ENCODE data around the gene WDR88. TPM values are rescaled to one million over a fixed set of nuclear protein-coding genes. Genes with fewer than 3 reads are reported as not detected.

WDR88 gene
- total and polyA plus RNA-seq, 2 of the 8 experiments (the other 6 are each of a cell fraction or from before 2014, with no cell fraction given), result not detected

GRCh38 chr19:33139165-33139564 is 7.3 kb downstream of the WDR88 start:
- H3K9ac ChIP-seq (replicated peaks in 1 of 4; ENCODE audit: extremely low read depth in 1 of 4, low read depth in 3 of 4, low read length in 3 of 4), result no peak overlapping the region
- H4K20me1 ChIP-seq (replicated peaks in 1 of 2; ENCODE audit: control insufficient read depth in 1 of 2, insufficient read depth in 2 of 2, low read length in 2 of 2), result no peaks in the 10 kb centered on the region
- H3K27me3 ChIP-seq (replicated peaks in 1 of 4; ENCODE audit: control insufficient read depth in 3 of 4, extremely low read depth in 1 of 4, insufficient read depth in 3 of 4, low read length in 3 of 4), result no peaks in the 10 kb centered on the region
- H3K4me3 ChIP-seq (ENCODE audit: extremely low read depth in 1 of 4, insufficient read depth in 2 of 4, low read depth in 3 of 4, low read length in 4 of 4), result no peak overlapping the region
- H2BK20ac ChIP-seq (ENCODE audit: low read length), result no peak overlapping the region
- peak overlapping the region; percentile 53 for H2AFZ ChIP-seq (ENCODE audit: low read length)
- H3K23ac ChIP-seq (ENCODE audit: insufficient read length), result no peak overlapping the region
- no peaks in the 10 kb centered on the region for H3K36me3 ChIP-seq (ENCODE audit: control insufficient read depth in 2 of 4, insufficient read depth in 4 of 4, low read length in 3 of 4)
- no peaks in the 10 kb centered on the region for H3K79me1 ChIP-seq (ENCODE audit: low read depth, low read length)
- peaks cover 0 to 2% (median 0%) of the 10 kb centered on the region in 4 experiments; a peak in 1 of 7 replicates for H3K4me1 ChIP-seq (replicated peaks in 1 of 4; ENCODE audit: control insufficient read depth in 3 of 4, insufficient read depth in 4 of 4, low read length in 3 of 4)
- no peak overlapping the region for H3K18ac ChIP-seq (ENCODE audit: extremely low read depth, low read length)
- H3K14ac ChIP-seq (ENCODE audit: insufficient read length), result no peak overlapping the region
- DNase-seq (ENCODE audit: low read depth in 1 of 2, low spot score in 2 of 2) (no peak), FAIRE-seq (no peak)
- H3K27ac ChIP-seq (ENCODE audit: low read depth, low read length), result no peak overlapping the region
- no peak overlapping the region for H4K5ac ChIP-seq (ENCODE audit: insufficient read length, low read depth, low read length)
- H2BK15ac ChIP-seq (ENCODE audit: low read length), result no peak overlapping the region
- no peak overlapping the region for H3K4ac ChIP-seq (replicated peaks; ENCODE audit: insufficient read length, low read depth, low read length)
- H3K9me3 ChIP-seq (ENCODE audit: insufficient read depth in 2 of 2, low read depth in 1 of 2, low read length in 1 of 2), result no peaks in the 10 kb centered on the region
- ChIA-PET POLR2A (ENCODE audit: partially characterized antibody) (interaction anchor here (2.2 kb wide), 1 partner anchor 38 kb away, joined by 7 read pairs; no protein-coding TSS in a partner anchor), CTCF (ENCODE audit: partially characterized antibody) (interaction anchor here (1.1 to 2.2 kb wide), 4 partner anchors 12 to 53 kb away, joined by 3 to 7 read pairs (median 4); no protein-coding TSS in a partner anchor)
- H2BK120ac ChIP-seq (replicated peaks; ENCODE audit: low read depth, low read length), result no peak overlapping the region
- no peaks in the 10 kb centered on the region for H3K23me2 ChIP-seq (ENCODE audit: low read depth, low read length)
- WGBS, 2 experiments (ENCODE audit: extremely low coverage in 1 of 2, insufficient coverage in 1 of 2, insufficient read length in 1 of 2, insufficient replicate concordance in 2 of 2, low coverage in 1 of 2, low lambda C conversion rate in 2 of 2, missing lambda C conversion rate in 1 of 2), result 70% methylated on average over 4 of the region's 4 CpGs; no CpG with 5 or more reads in 1 of the 2 experiments
- no peak overlapping the region for H4K91ac ChIP-seq (replicated peaks; ENCODE audit: insufficient read length, low read length)
- no peak overlapping the region for H2BK12ac ChIP-seq (ENCODE audit: low read depth, low read length)
- H3K4me2 ChIP-seq (ENCODE audit: insufficient read depth in 1 of 2, low read depth in 2 of 2, low read length in 2 of 2), result no peak overlapping the region
- no peak overlapping the region for H2BK5ac ChIP-seq (ENCODE audit: low read depth, low read length)
- no peaks in the 10 kb centered on the region for H3K79me2 ChIP-seq (ENCODE audit: control insufficient read depth in 1 of 2, insufficient read depth in 2 of 2, low read length in 2 of 2)
- peak overlapping the region; percentile 11; the same call in 1 of the 2 replicates for H4K8ac ChIP-seq (ENCODE audit: extremely low read depth, insufficient read depth, low read length)
- no peak overlapping the region for H2AK5ac ChIP-seq (ENCODE audit: low read depth, low read length)
- no peak overlapping the region for H3K56ac ChIP-seq (replicated peaks; ENCODE audit: insufficient read length, low read depth, low read length)
- TF ChIP-seq POLR2AphosphoS5 (IDR thresholded peaks at IDR 0.05; ENCODE audit: low read depth, low read length) (no peak), TCF12 (IDR thresholded peaks at IDR 0.05; ENCODE audit: low read depth, low read length) (no peak), MAX (IDR thresholded peaks at IDR 0.05) (no peak), SP4 (IDR thresholded peaks at IDR 0.05; ENCODE audit: low read length) (no peak), BRCA1 (IDR thresholded peaks at IDR 0.05; ENCODE audit: low read depth, low read length) (no peak), POU5F1 (IDR thresholded peaks at IDR 0.05; ENCODE audit: low read depth, low read length) (no peak), HDAC6 (IDR thresholded peaks at IDR 0.05; ENCODE audit: low read depth, low read length) (no peak), ZNF274 (IDR thresholded peaks at IDR 0.05; ENCODE audit: borderline replicate concordance, extremely low read depth, low read length) (no peak), TBP (IDR thresholded peaks at IDR 0.05; ENCODE audit: low read depth, low read length) (no peak), YY1 (IDR thresholded peaks at IDR 0.05; ENCODE audit: low read depth, low read length) (no peak), SUZ12 (IDR thresholded peaks at IDR 0.05; ENCODE audit: low read length) (no peak), KDM1A (IDR thresholded peaks at IDR 0.05; ENCODE audit: borderline replicate concordance, low read length) (no peak), MAFK (IDR thresholded peaks at IDR 0.05; ENCODE audit: low read depth, low read length) (no peak), RBBP5 (IDR thresholded peaks at IDR 0.05; ENCODE audit: borderline replicate concordance, low read depth, low read length) (no peak), SIRT6 (IDR thresholded peaks at IDR 0.05; ENCODE audit: low read length) (no peak)

Measured in H1 (cell line).